ENCODE data around the gene MARVELD1. TPM values are rescaled to one million over a fixed set of nuclear protein-coding genes. Genes with fewer than 3 reads are reported as not detected.
A peak's percentile ranks its signal among the peaks of the same experiment; 100 is the strongest.

Gene MARVELD1
- total and polyA plus RNA-seq, 7 donors = 16.2 to 40.7 (median 20.0) TPM

DNA sequence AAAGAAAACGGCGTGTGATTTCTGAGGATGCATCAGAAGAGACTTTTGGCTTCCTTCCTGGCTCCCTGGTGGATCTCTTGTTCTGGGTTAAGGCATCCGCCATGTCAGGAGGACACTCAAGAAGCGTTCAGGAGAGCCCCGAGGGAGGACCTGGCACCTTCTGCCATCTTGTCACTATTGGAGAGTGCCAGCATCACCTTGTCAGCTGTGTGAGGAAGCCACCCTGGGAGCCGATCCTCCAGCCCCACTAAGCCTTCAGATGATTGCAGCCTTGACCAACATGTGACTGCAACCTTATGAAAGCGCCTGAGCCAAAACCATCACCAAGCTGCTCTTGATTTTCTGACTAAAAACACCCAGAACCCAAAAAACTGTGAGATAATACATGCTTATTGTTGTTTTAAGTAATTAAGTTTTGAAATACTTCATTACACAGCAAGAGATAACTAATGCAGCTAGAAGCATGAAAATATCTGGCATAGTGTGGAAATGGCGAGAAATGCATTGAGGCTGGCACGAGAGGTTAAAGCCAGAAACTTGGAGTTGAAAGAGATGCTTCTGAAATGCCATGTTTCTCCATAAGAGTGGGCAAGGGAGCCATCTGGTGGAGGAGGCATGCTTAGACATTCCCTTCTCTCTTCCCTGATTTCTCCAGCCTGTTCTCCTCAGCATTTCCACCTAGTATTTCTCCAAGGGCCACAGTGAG is 18.0 kb downstream of the MARVELD1 start:
- no peak overlapping the region for H3K4me3 ChIP-seq
- no peaks in the 10 kb centered on the region for H3K9me3 ChIP-seq
- intact Hi-C loops (cut with DNase I) = loop anchor here (1.0 kb wide), 3 partner anchors 21 to 54 kb away; no protein-coding TSS in a partner anchor
- WGBS, 2 donors = 67 to 73% methylated on average over 9 of the region's 9 CpGs
- H3K27ac ChIP-seq = no peak overlapping the region
- H3K4me1 ChIP-seq = peaks cover 0 to 20% (median 10%) of the 10 kb centered on the region in 4 donors
- DNase-seq = peak; percentile 85
- no peaks in the 10 kb centered on the region for H3K36me3 ChIP-seq
- H3K27me3 ChIP-seq = no peaks in the 10 kb centered on the region
- no peak for TF ChIP-seq POLR2AphosphoS5 (IDR thresholded peaks at IDR 0.05)
- TF ChIP-seq, protein P1, sequence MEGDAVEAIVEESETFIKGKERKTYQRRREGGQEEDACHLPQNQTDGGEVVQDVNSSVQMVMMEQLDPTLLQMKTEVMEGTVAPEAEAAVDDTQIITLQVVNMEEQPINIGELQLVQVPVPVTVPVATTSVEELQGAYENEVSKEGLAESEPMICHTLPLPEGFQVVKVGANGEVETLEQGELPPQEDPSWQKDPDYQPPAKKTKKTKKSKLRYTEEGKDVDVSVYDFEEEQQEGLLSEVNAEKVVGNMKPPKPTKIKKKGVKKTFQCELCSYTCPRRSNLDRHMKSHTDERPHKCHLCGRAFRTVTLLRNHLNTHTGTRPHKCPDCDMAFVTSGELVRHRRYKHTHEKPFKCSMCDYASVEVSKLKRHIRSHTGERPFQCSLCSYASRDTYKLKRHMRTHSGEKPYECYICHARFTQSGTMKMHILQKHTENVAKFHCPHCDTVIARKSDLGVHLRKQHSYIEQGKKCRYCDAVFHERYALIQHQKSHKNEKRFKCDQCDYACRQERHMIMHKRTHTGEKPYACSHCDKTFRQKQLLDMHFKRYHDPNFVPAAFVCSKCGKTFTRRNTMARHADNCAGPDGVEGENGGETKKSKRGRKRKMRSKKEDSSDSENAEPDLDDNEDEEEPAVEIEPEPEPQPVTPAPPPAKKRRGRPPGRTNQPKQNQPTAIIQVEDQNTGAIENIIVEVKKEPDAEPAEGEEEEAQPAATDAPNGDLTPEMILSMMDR (IDR thresholded peaks at IDR 0.05) = peak; percentile 63 to 91 (median 82)

GRCh38 chr10:97732052-97732359 is 18.5 kb downstream of the MARVELD1 start:
- Histone ChIP-seq H3K9me3 (no peaks in the 10 kb centered on the region), H3K4me3 (no peak overlapping the region), H3K4me1 (peaks cover 0 to 18% (median 8%) of the 10 kb centered on the region in 4 donors), H3K27ac (no peak overlapping the region), H3K27me3 (no peaks in the 10 kb centered on the region), H3K36me3 (no peaks in the 10 kb centered on the region)
- WGBS, 2 donors = 84 to 90% methylated on average over 4 of the region's 4 CpGs
- TF ChIP-seq, protein P1 (IDR thresholded peaks at IDR 0.05) = no peak
- TF ChIP-seq POLR2AphosphoS5 (IDR thresholded peaks at IDR 0.05) (no peak), EP300 (IDR thresholded peaks at IDR 0.05) (no peak), POLR2A (IDR thresholded peaks at IDR 0.05) (no peak)
- intact Hi-C loops (cut with DNase I) = no loop called here
- no peak for DNase-seq

DNA sequence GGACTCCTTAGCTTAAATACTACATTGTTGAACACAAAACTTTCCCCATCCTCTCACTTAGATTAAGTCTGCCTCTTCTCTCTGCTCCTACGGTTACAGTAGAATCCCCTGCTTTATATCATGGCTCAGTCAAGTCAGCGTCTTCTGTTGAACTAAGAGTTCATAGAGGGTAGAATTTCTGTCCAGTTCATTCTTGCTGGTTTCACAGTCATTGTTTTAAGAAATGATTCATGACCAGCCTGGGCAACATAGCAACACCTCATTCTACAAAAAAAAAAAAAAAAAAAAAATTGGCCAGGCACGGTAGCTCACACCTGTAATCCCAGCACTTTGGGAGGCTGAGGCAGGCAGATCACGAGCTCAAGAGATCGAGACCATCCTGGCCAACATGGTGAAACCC is 19.7 kb downstream of the MARVELD1 start:
- no peak for DNase-seq
- Histone ChIP-seq H3K36me3 (no peaks in the 10 kb centered on the region), H3K27me3 (no peaks in the 10 kb centered on the region), H3K9me3 (no peaks in the 10 kb centered on the region), H3K27ac (no peak overlapping the region), H3K4me1 (peaks cover 0 to 20% (median 12%) of the 10 kb centered on the region in 4 donors), H3K4me3 (no peak overlapping the region)
- intact Hi-C loops (cut with DNase I) = no loop called here
- TF ChIP-seq POLR2A (IDR thresholded peaks at IDR 0.05) (no peak), POLR2AphosphoS5 (IDR thresholded peaks at IDR 0.05) (no peak), EP300 (IDR thresholded peaks at IDR 0.05) (no peak)
- TF ChIP-seq, protein P1 (IDR thresholded peaks at IDR 0.05) = no peak
- WGBS, 2 donors = 87 to 91% methylated on average over 5 of the region's 5 CpGs

DNA sequence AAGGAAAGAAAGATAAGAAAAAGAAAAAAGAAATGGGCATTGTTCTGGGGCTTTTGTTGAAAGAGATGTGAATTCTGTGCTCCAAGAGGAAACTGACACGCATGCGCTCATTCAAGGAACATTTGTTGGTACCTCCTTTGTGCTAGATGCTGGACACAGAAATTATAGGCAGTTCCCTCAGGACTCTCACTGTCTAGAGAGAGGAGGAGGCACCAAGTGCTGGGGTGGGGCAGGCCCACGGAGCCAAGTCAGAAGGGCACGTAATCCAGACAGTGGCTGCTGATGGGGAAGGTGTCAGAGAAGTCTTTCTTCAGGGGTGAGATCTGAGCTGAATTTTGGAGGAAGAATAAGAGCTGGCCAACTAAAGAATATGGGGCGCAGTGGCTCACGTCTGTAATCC is 20.5 kb downstream of the MARVELD1 start:
- WGBS, 2 donors = 88 to 89% methylated on average over 6 of the region's 6 CpGs
- no peak overlapping the region for H3K27ac ChIP-seq
- TF ChIP-seq POLR2A (IDR thresholded peaks at IDR 0.05) (no peak), EP300 (IDR thresholded peaks at IDR 0.05) (no peak), POLR2AphosphoS5 (IDR thresholded peaks at IDR 0.05) (no peak)
- TF ChIP-seq, protein P1 (IDR thresholded peaks at IDR 0.05) = no peak
- peaks cover 0 to 25% (median 19%) of the 10 kb centered on the region in 4 donors for H3K4me1 ChIP-seq
- intact Hi-C loops (cut with DNase I) = no loop called here
- no peaks in the 10 kb centered on the region for H3K27me3 ChIP-seq
- H3K36me3 ChIP-seq = peaks cover 0 to 7% (median 0%) of the 10 kb centered on the region in 4 donors
- no peak for DNase-seq
- no peak overlapping the region for H3K4me3 ChIP-seq
- no peaks in the 10 kb centered on the region for H3K9me3 ChIP-seq

Measured in sigmoid colon (tissue), 7 donors.